ENCODE data around the gene TOPORS. TPM values are rescaled to one million over a fixed set of nuclear protein-coding genes. Genes with fewer than 3 reads are reported as not detected.

TOPORS gene
- total RNA-seq, 1 donor from 2014 or later: 13.9 TPM

GRCh38 chr9:32573821-32574220 lies 21.4 kb upstream of the TOPORS start:
- peaks cover 8% of the 10 kb centered on the region for H3K4me1 Mint-ChIP-seq (ENCODE audit: low read depth, unreplicated experiment)
- DNase-seq: no peak
- no peak for TF ChIP-seq CTCF (IDR thresholded peaks at IDR 0.05; ENCODE audit: partially characterized antibody, unreplicated experiment)
- H3K36me3 Mint-ChIP-seq (ENCODE audit: unreplicated experiment): no peaks in the 10 kb centered on the region
- H3K27ac Mint-ChIP-seq (ENCODE audit: unreplicated experiment): peak overlapping the region; percentile 93
- peak overlapping the region; percentile 95 for H3K4me3 Mint-ChIP-seq (ENCODE audit: unreplicated experiment)
- peaks cover 6% of the 10 kb centered on the region for H3K27me3 Mint-ChIP-seq (ENCODE audit: unreplicated experiment)
- peaks cover 3% of the 10 kb centered on the region for H3K9me3 Mint-ChIP-seq (ENCODE audit: unreplicated experiment)

GRCh38 chr9:32572900-32573523 lies 20.6 kb upstream of the TOPORS start, which contains the start of gene NDUFB6:
TSS of gene NDUFB6 (minus strand) at chr9:32573159. CDS start at chr9:32573060, 99 bp downstream.
- DNase-seq: peak; percentile 95
- peaks cover 6% of the 10 kb centered on the region for H3K27me3 Mint-ChIP-seq (ENCODE audit: unreplicated experiment)
- no peaks in the 10 kb centered on the region for H3K36me3 Mint-ChIP-seq (ENCODE audit: unreplicated experiment)
- H3K9me3 Mint-ChIP-seq (ENCODE audit: unreplicated experiment): peaks cover 3% of the 10 kb centered on the region
- peak within 1 kb of the TSS; percentile 95 for H3K4me3 Mint-ChIP-seq (ENCODE audit: unreplicated experiment)
- no peak for TF ChIP-seq CTCF (IDR thresholded peaks at IDR 0.05; ENCODE audit: partially characterized antibody, unreplicated experiment)
- peaks cover 8% of the 10 kb centered on the region for H3K4me1 Mint-ChIP-seq (ENCODE audit: low read depth, unreplicated experiment)
- H3K27ac Mint-ChIP-seq (ENCODE audit: unreplicated experiment): peak within 1 kb of the TSS; percentile 93

GRCh38 chr9:32571969-32572899 lies 19.8 kb upstream of the TOPORS start:
- peak overlapping the region; percentile 95 for H3K4me3 Mint-ChIP-seq (ENCODE audit: unreplicated experiment)
- peaks cover 3% of the 10 kb centered on the region for H3K9me3 Mint-ChIP-seq (ENCODE audit: unreplicated experiment)
- no peaks in the 10 kb centered on the region for H3K36me3 Mint-ChIP-seq (ENCODE audit: unreplicated experiment)
- peak; percentile 68 for DNase-seq
- H3K27ac Mint-ChIP-seq (ENCODE audit: unreplicated experiment): peak overlapping the region; percentile 93
- peaks cover 8% of the 10 kb centered on the region for H3K4me1 Mint-ChIP-seq (ENCODE audit: low read depth, unreplicated experiment)
- peaks cover 6% of the 10 kb centered on the region for H3K27me3 Mint-ChIP-seq (ENCODE audit: unreplicated experiment)
- TF ChIP-seq CTCF (IDR thresholded peaks at IDR 0.05; ENCODE audit: partially characterized antibody, unreplicated experiment): peak; percentile 76

- peaks cover 8% of the 10 kb centered on the region for H3K4me1 Mint-ChIP-seq (ENCODE audit: low read depth, unreplicated experiment)
- no peaks in the 10 kb centered on the region for H3K36me3 Mint-ChIP-seq (ENCODE audit: unreplicated experiment)
- peaks cover 3% of the 10 kb centered on the region for H3K9me3 Mint-ChIP-seq (ENCODE audit: unreplicated experiment)
- DNase-seq: no peak
- no peak overlapping the region for H3K4me3 Mint-ChIP-seq (ENCODE audit: unreplicated experiment)
- H3K27me3 Mint-ChIP-seq (ENCODE audit: unreplicated experiment): peaks cover 6% of the 10 kb centered on the region
- H3K27ac Mint-ChIP-seq (ENCODE audit: unreplicated experiment): peak overlapping the region; percentile 30
- TF ChIP-seq CTCF (IDR thresholded peaks at IDR 0.05; ENCODE audit: partially characterized antibody, unreplicated experiment): no peak
Measured at GRCh38 chr9:32570262-32570661, 17.9 kb upstream of the TOPORS start.
